ENCODE data around the gene USP30.
"Not testable (repeated sequence)": the region's sequence is repeated elsewhere in the genome, so short reads cannot be mapped to it uniquely, and the experiment has no call there.

The USP30 gene

DNA sequence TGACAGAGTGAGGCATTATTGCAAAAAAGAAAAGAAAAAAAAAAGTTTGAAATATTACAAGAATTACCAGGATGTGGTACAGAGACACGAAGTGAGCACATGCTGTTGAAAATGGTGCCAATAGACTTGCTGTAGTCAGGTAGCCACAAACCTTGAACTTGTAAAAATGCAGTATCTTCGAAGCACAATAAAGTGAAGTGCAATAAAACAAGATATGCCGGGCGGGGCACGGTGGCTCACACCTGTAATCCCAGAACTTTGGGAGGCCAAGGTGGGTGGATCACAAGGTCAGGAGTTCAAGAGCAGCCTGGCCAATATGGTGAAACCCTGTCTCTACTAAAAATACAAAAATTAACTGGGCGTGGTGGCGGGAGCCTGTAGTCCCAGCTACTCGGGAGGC, 2.6 kb upstream of the USP30 start:
- H3K9me3 ChIP-seq (ENCODE audit: control insufficient read depth in 5 of 5, low read length in 5 of 5); H3K9ac ChIP-seq (ENCODE audit: low read length in 5 of 5); H3K4me3 ChIP-seq (ENCODE audit: low read depth in 1 of 5, low read length in 5 of 5); H3K36me3 ChIP-seq (ENCODE audit: control insufficient read depth in 5 of 5, insufficient read depth in 5 of 5, low read length in 5 of 5); H3K27me3 ChIP-seq (ENCODE audit: control insufficient read depth in 5 of 5, insufficient read depth in 4 of 5, low read length in 5 of 5); H3K27ac ChIP-seq (ENCODE audit: low read depth, low read length): not testable (repeated sequence)
- peaks cover 0 to 39% (median 31%) of the 10 kb centered on the region in 5 donors for H3K4me1 ChIP-seq (ENCODE audit: control insufficient read depth in 5 of 5, insufficient read depth in 5 of 5, low read length in 5 of 5)

- H3K4me1 ChIP-seq (ENCODE audit: control insufficient read depth in 5 of 5, insufficient read depth in 5 of 5, low read length in 5 of 5), result peaks cover 0 to 41% (median 31%) of the 10 kb centered on the region in 5 donors
- no peaks in the 10 kb centered on the region for H3K9me3 ChIP-seq (ENCODE audit: control insufficient read depth in 5 of 5, low read length in 5 of 5)
- peaks cover 0 to 5% (median 0%) of the 10 kb centered on the region in 5 donors for H3K36me3 ChIP-seq (ENCODE audit: control insufficient read depth in 5 of 5, insufficient read depth in 5 of 5, low read length in 5 of 5)
- peak overlapping the region in 4 of 5 donors; percentile 97 to 99 (median 98) for H3K9ac ChIP-seq (ENCODE audit: low read length in 5 of 5)
- peak overlapping the region; percentile 93 for H3K27ac ChIP-seq (ENCODE audit: low read depth, low read length)
- H3K4me3 ChIP-seq (ENCODE audit: low read depth in 1 of 5, low read length in 5 of 5), result peak overlapping the region; percentile 78 to 97 (median 90)
- no peaks in the 10 kb centered on the region for H3K27me3 ChIP-seq (ENCODE audit: control insufficient read depth in 5 of 5, insufficient read depth in 4 of 5, low read length in 5 of 5)
These were observed 321 bp upstream of the USP30 start for GRCh38 chr12:109052097-109052413.

- peaks cover 5 to 11% (median 7%) of the 10 kb centered on the region in 5 donors for H3K36me3 ChIP-seq (ENCODE audit: control insufficient read depth in 5 of 5, insufficient read depth in 5 of 5, low read length in 5 of 5)
- H3K9me3 ChIP-seq (ENCODE audit: control insufficient read depth in 5 of 5, low read length in 5 of 5), result no peaks in the 10 kb centered on the region
- no peaks in the 10 kb centered on the region for H3K27me3 ChIP-seq (ENCODE audit: control insufficient read depth in 5 of 5, insufficient read depth in 4 of 5, low read length in 5 of 5)
- peak overlapping the region; percentile 93 for H3K27ac ChIP-seq (ENCODE audit: low read depth, low read length)
- peaks cover 0 to 49% (median 33%) of the 10 kb centered on the region in 5 donors for H3K4me1 ChIP-seq (ENCODE audit: control insufficient read depth in 5 of 5, insufficient read depth in 5 of 5, low read length in 5 of 5)
- H3K9ac ChIP-seq (ENCODE audit: low read length in 5 of 5), result peak overlapping the region; percentile 29 to 99 (median 98)
- peak overlapping the region; percentile 89 to 97 (median 94) for H3K4me3 ChIP-seq (ENCODE audit: low read depth in 1 of 5, low read length in 5 of 5)
These were observed 1.2 kb downstream of the USP30 start for GRCh38 chr12:109053382-109054123.

DNA sequence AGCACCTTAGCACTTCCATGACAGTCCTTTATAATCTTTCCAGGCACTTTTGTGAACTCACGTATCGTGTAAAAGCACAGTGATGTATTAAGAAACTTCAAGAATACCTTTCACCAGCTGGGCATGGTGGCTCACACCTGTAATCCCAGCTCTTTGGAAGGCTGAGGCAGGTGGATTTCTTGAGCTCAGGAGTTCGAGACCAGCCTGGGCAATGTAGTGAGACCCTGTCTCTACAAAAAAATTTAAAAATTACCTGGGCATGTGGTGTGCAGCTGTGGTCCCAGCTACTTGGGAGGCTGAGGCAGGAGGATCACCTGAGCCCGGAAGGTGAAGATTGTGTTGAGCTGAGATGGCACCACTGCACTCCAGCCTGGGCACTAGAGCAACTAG, 1.7 kb downstream of the USP30 start:
- not testable (repeated sequence) for H3K27me3 ChIP-seq (ENCODE audit: control insufficient read depth in 5 of 5, insufficient read depth in 4 of 5, low read length in 5 of 5); H3K9me3 ChIP-seq (ENCODE audit: control insufficient read depth in 5 of 5, low read length in 5 of 5)
- Histone ChIP-seq H3K4me3 (ENCODE audit: low read depth in 1 of 5, low read length in 5 of 5) (peak overlapping the region in 3 of 5 donors; percentile 22 to 97 (median 90)), H3K9ac (ENCODE audit: low read length in 5 of 5) (peak overlapping the region in 3 of 5 donors; percentile 97 to 99 (median 98)), H3K4me1 (ENCODE audit: control insufficient read depth in 5 of 5, insufficient read depth in 5 of 5, low read length in 5 of 5) (peaks cover 0 to 48% (median 33%) of the 10 kb centered on the region in 5 donors), H3K27ac (ENCODE audit: low read depth, low read length) (peak overlapping the region; percentile 93), H3K36me3 (ENCODE audit: control insufficient read depth in 5 of 5, insufficient read depth in 5 of 5, low read length in 5 of 5) (peaks cover 5 to 17% (median 7%) of the 10 kb centered on the region in 5 donors)

GRCh38 chr12:109054520-109054919, 2.1 kb downstream of the USP30 start:
- Histone ChIP-seq H3K36me3 (ENCODE audit: control insufficient read depth in 5 of 5, insufficient read depth in 5 of 5, low read length in 5 of 5) (peaks cover 5 to 19% (median 7%) of the 10 kb centered on the region in 5 donors), H3K4me1 (ENCODE audit: control insufficient read depth in 5 of 5, insufficient read depth in 5 of 5, low read length in 5 of 5) (peaks cover 0 to 48% (median 33%) of the 10 kb centered on the region in 5 donors), H3K9me3 (ENCODE audit: control insufficient read depth in 5 of 5, low read length in 5 of 5) (no peaks in the 10 kb centered on the region), H3K27me3 (ENCODE audit: control insufficient read depth in 5 of 5, insufficient read depth in 4 of 5, low read length in 5 of 5) (no peaks in the 10 kb centered on the region), H3K9ac (ENCODE audit: low read length in 5 of 5) (no peak overlapping the region), H3K4me3 (ENCODE audit: low read depth in 1 of 5, low read length in 5 of 5) (no peak overlapping the region), H3K27ac (ENCODE audit: low read depth, low read length) (no peak overlapping the region)

DNA sequence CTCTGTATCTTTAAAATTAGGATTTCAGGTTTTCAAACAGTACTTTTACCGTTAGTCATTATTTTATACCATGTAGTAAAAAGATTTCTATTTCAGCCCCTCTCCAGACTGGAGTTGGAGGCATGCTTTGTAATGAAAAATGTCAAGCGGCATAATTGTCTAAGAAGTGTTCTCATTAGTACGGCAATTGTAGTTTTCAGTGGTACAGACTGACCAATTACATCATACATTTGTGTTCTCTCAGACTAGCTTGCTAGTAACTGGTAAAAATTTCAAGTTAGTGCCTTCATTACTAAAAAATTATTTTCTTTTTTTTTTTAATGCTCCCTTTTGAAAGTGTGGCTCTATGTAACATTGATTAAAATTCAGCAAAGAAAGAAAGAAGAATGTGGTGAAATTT, 4.5 kb downstream of the USP30 start:
- H3K36me3 ChIP-seq (ENCODE audit: control insufficient read depth in 5 of 5, insufficient read depth in 5 of 5, low read length in 5 of 5), result peaks cover 5 to 25% (median 12%) of the 10 kb centered on the region in 5 donors
- H3K27ac ChIP-seq (ENCODE audit: low read depth, low read length), result no peak overlapping the region
- peaks cover 0 to 60% (median 33%) of the 10 kb centered on the region in 5 donors for H3K4me1 ChIP-seq (ENCODE audit: control insufficient read depth in 5 of 5, insufficient read depth in 5 of 5, low read length in 5 of 5)
- H3K27me3 ChIP-seq (ENCODE audit: control insufficient read depth in 5 of 5, insufficient read depth in 4 of 5, low read length in 5 of 5), result no peaks in the 10 kb centered on the region
- H3K9me3 ChIP-seq (ENCODE audit: control insufficient read depth in 5 of 5, low read length in 5 of 5), result no peaks in the 10 kb centered on the region
- H3K9ac ChIP-seq (ENCODE audit: low read length in 5 of 5), result no peak overlapping the region
- no peak overlapping the region for H3K4me3 ChIP-seq (ENCODE audit: low read depth in 1 of 5, low read length in 5 of 5)

DNA sequence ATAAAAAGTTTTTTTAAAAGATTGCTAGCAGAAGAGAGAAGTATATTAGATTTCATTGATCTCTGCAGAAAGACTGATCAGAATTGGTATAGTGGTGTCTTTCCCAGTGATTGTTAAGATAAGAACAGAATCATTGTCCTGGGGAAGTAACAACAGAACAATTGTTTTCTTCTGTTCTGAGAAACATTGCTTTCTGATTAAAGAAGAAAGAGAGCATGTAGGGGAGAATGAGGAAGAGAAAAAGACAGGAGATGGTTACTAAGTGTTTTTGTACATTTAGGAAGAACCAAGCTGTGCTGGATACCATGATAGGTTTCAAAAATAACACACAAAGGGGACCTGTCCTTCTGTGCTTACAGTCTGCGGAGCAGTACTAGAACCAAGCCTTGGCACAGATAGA, 5.0 kb downstream of the USP30 start:
- H3K9ac ChIP-seq (ENCODE audit: low read length in 5 of 5), result peak overlapping the region in 1 of 5 donors; percentile 31
- H3K27ac ChIP-seq (ENCODE audit: low read depth, low read length), result no peak overlapping the region
- H3K9me3 ChIP-seq (ENCODE audit: control insufficient read depth in 5 of 5, low read length in 5 of 5), result no peaks in the 10 kb centered on the region
- H3K36me3 ChIP-seq (ENCODE audit: control insufficient read depth in 5 of 5, insufficient read depth in 5 of 5, low read length in 5 of 5), result peaks cover 5 to 27% (median 12%) of the 10 kb centered on the region in 5 donors
- H3K27me3 ChIP-seq (ENCODE audit: control insufficient read depth in 5 of 5, insufficient read depth in 4 of 5, low read length in 5 of 5), result no peaks in the 10 kb centered on the region
- H3K4me3 ChIP-seq (ENCODE audit: low read depth in 1 of 5, low read length in 5 of 5), result no peak overlapping the region
- H3K4me1 ChIP-seq (ENCODE audit: control insufficient read depth in 5 of 5, insufficient read depth in 5 of 5, low read length in 5 of 5), result peaks cover 0 to 56% (median 29%) of the 10 kb centered on the region in 5 donors

DNA sequence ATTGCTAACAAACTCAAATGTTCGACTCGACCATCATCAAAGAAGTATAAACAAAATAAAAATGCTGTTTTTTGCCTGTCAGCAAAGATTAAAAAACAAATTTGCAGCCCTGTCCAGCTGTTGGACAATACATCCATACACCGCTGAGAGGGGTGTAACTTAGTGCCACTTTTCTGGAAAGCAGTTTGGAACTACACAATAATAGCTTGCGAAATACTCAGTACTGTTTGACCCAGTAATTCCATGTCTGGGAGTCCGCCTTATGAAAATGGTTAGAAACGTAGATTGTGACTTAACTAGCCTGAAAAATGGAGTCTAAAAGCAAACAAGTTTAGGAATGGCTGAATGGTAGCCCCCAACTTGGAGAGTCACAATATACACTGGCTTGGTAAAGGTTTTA, 6.4 kb downstream of the USP30 start:
- Histone ChIP-seq H3K4me3 (ENCODE audit: low read depth in 1 of 5, low read length in 5 of 5) (no peak overlapping the region), H3K9ac (ENCODE audit: low read length in 5 of 5) (no peak overlapping the region), H3K27ac (ENCODE audit: low read depth, low read length) (peak overlapping the region; percentile 24), H3K36me3 (ENCODE audit: control insufficient read depth in 5 of 5, insufficient read depth in 5 of 5, low read length in 5 of 5) (peaks cover 5 to 34% (median 14%) of the 10 kb centered on the region in 5 donors), H3K4me1 (ENCODE audit: control insufficient read depth in 5 of 5, insufficient read depth in 5 of 5, low read length in 5 of 5) (peaks cover 0 to 47% (median 18%) of the 10 kb centered on the region in 5 donors), H3K27me3 (ENCODE audit: control insufficient read depth in 5 of 5, insufficient read depth in 4 of 5, low read length in 5 of 5) (no peaks in the 10 kb centered on the region), H3K9me3 (ENCODE audit: control insufficient read depth in 5 of 5, low read length in 5 of 5) (peaks cover 0 to 3% (median 0%) of the 10 kb centered on the region in 5 donors)

DNA sequence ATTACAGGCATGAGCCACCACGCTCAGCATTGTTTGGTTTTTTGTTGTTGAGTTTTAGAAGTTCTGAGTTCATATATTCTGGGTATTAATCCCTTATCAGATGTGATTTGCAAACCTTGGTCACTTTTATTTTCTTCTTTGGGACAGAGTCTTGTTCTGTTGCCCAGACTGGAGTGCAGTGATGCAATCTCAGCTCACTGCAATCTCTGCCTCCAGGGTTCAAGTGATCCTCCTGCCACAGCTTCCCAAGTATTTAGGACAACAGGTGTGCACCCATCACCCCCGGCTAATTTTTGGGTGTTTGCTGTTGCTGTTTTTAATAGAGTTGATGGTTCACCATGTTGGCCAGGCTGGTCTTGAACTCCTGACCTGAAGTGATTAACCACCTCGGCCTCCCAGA, 11.8 kb downstream of the USP30 start:
- Histone ChIP-seq H3K4me1 (ENCODE audit: control insufficient read depth in 5 of 5, insufficient read depth in 5 of 5, low read length in 5 of 5) (peaks cover 2 to 37% (median 12%) of the 10 kb centered on the region in 5 donors), H3K27me3 (ENCODE audit: control insufficient read depth in 5 of 5, insufficient read depth in 4 of 5, low read length in 5 of 5) (no peaks in the 10 kb centered on the region), H3K27ac (ENCODE audit: low read depth, low read length) (no peak overlapping the region), H3K9me3 (ENCODE audit: control insufficient read depth in 5 of 5, low read length in 5 of 5) (peaks cover 0 to 3% (median 0%) of the 10 kb centered on the region in 5 donors), H3K9ac (ENCODE audit: low read length in 5 of 5) (no peak overlapping the region), H3K4me3 (ENCODE audit: low read depth in 1 of 5, low read length in 5 of 5) (no peak overlapping the region), H3K36me3 (ENCODE audit: control insufficient read depth in 5 of 5, insufficient read depth in 5 of 5, low read length in 5 of 5) (peaks cover 9 to 39% (median 27%) of the 10 kb centered on the region in 5 donors)

DNA sequence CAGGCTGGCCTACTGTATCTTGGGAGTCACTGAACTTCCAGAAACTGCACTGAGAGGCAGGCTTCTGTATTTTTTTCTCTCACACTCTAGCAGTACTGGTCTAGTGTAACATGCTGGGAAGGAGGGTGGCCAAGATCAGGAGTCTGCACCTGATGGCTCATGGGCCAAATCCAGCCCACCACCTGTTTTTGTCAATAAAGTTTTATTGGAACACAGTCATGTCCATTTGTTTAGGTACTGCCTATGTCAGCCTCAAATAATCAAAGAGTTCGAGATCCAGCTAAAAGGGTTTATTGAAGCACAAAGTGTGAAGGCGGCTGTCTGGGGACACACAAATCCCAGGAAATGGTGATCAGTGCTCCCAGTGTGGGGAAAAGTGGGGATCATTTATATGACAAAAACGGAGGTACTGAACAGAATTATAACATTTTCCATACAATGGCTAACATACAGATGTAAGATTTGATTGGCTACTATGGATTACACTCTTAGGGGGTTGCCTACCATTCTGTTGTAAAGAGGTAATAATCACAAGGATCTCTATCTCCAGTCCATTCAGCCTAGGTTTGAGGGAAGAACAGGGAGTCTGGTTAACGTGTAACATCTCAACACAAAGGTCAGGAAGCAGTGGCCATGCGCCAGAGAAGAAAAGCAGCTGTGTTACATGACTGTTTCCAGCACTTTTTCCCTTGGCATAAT, 12.9 kb downstream of the USP30 start:
- H3K4me3 ChIP-seq (ENCODE audit: low read depth in 1 of 5, low read length in 5 of 5), result no peak overlapping the region
- H3K27ac ChIP-seq (ENCODE audit: low read depth, low read length), result no peak overlapping the region
- H3K4me1 ChIP-seq (ENCODE audit: control insufficient read depth in 5 of 5, insufficient read depth in 5 of 5, low read length in 5 of 5), result peaks cover 2 to 25% (median 5%) of the 10 kb centered on the region in 5 donors
- no peak overlapping the region for H3K9ac ChIP-seq (ENCODE audit: low read length in 5 of 5)
- H3K36me3 ChIP-seq (ENCODE audit: control insufficient read depth in 5 of 5, insufficient read depth in 5 of 5, low read length in 5 of 5), result peaks cover 9 to 44% (median 32%) of the 10 kb centered on the region in 5 donors
- peaks cover 0 to 3% (median 0%) of the 10 kb centered on the region in 5 donors for H3K9me3 ChIP-seq (ENCODE audit: control insufficient read depth in 5 of 5, low read length in 5 of 5)
- no peaks in the 10 kb centered on the region for H3K27me3 ChIP-seq (ENCODE audit: control insufficient read depth in 5 of 5, insufficient read depth in 4 of 5, low read length in 5 of 5)

All from subcutaneous abdominal adipose tissue (tissue), 5 donors.